Lower lobe of right lung (tissue), 2 donors: ENCODE data around the gene TMEM200A. TPM values are rescaled to one million over a fixed set of nuclear protein-coding genes. Genes with fewer than 3 reads are reported as not detected.
"Not testable (repeated sequence)": the region's sequence is repeated elsewhere in the genome, so short reads cannot be mapped to it uniquely, and the experiment has no call there.

Experiments
- ATAC-seq, 2 donors: fragments of 200-7000 bp; cut with Tn5 transposase; one replicate each; pipeline ENCODE4 v1.9.1; 2020 to 2022; ENCODE audit warnings: mild to moderate bottlenecking in 2 of 2, moderate library complexity in 2 of 2
- DNase-seq: peaks from one replicate; pipeline ENCODE4 v3.0.0-alpha.2; 2020
- H3K27ac ChIP-seq: fragments of 200-600 bp; one replicate; pipeline ENCODE4 v1.8.0; 2022
- H3K27me3 ChIP-seq: fragments of 200-600 bp; one replicate; pipeline ENCODE4 v1.8.0; 2022; ENCODE audit warnings: low read depth
- H3K36me3 ChIP-seq: fragments of 200-600 bp; one replicate; pipeline ENCODE4 v1.8.0; 2022; ENCODE audit warnings: mild to moderate bottlenecking
- H3K4me1 ChIP-seq: fragments of 200-600 bp; one replicate; pipeline ENCODE4 v1.8.0; 2022
- H3K4me3 ChIP-seq: fragments of 200-600 bp; one replicate; pipeline ENCODE4 v1.8.0; 2022; ENCODE audit warnings: mild to moderate bottlenecking
- H3K9me3 ChIP-seq: fragments of 200-600 bp; one replicate; pipeline ENCODE4 v1.8.0; 2022
- intact Hi-C: fragments of 100-400 bp; cut with DNase I; formaldehyde crosslinking; loops from one replicate; pipeline ENCODE4 v1.11.0; 2022
- total RNA-seq: library from RNA; stranded (reverse); fragmentation: NEBNext Ultra II Directional; extraction: Animal tissue kit (Norgen Biotek cat#: 25700); gene quantifications from one replicate; pipeline ENCODE4 v1.2.1, GENCODE V29; 2021
- TF ChIP-seq, protein P1 (sequence below): fragments of 200-600 bp; IDR thresholded peaks from one replicate; pipeline ENCODE4 v1.8.0; 2022; ENCODE audit warnings: antibody characterized with exemption, mild to moderate bottlenecking
- donor health status: DM: no; HTN: yes; CAD: no; lungs with severe emphysema.

TMEM200A gene
- total RNA-seq, 1 donor from 2014 or later: 4.3 TPM

- ATAC-seq: no peak
- Histone ChIP-seq H3K36me3 (no peaks in the 10 kb centered on the region), H3K27me3 (no peaks in the 10 kb centered on the region), H3K4me3 (no peak overlapping the region), H3K27ac (no peak overlapping the region), H3K4me1 (no peaks in the 10 kb centered on the region), H3K9me3 (no peaks in the 10 kb centered on the region)
- TF ChIP-seq, protein P1, sequence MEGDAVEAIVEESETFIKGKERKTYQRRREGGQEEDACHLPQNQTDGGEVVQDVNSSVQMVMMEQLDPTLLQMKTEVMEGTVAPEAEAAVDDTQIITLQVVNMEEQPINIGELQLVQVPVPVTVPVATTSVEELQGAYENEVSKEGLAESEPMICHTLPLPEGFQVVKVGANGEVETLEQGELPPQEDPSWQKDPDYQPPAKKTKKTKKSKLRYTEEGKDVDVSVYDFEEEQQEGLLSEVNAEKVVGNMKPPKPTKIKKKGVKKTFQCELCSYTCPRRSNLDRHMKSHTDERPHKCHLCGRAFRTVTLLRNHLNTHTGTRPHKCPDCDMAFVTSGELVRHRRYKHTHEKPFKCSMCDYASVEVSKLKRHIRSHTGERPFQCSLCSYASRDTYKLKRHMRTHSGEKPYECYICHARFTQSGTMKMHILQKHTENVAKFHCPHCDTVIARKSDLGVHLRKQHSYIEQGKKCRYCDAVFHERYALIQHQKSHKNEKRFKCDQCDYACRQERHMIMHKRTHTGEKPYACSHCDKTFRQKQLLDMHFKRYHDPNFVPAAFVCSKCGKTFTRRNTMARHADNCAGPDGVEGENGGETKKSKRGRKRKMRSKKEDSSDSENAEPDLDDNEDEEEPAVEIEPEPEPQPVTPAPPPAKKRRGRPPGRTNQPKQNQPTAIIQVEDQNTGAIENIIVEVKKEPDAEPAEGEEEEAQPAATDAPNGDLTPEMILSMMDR: no peak
- intact Hi-C loops: no loop called here
- no peak for DNase-seq
These were observed 28.3 kb upstream of the TMEM200A start for GRCh38 chr6:130337534-130337933.

GRCh38 chr6:130346324-130346723 is 19.5 kb upstream of the TMEM200A start:
- not testable (repeated sequence) for DNase-seq

GRCh38 chr6:130354322-130354721 is 11.5 kb upstream of the TMEM200A start:
- H3K36me3 ChIP-seq: no peaks in the 10 kb centered on the region
- H3K4me3 ChIP-seq: no peak overlapping the region
- DNase-seq: no peak
- TF ChIP-seq, protein P1: no peak
- H3K4me1 ChIP-seq: no peaks in the 10 kb centered on the region
- no peak for ATAC-seq
- intact Hi-C loops: no loop called here
- H3K27me3 ChIP-seq: no peaks in the 10 kb centered on the region
- no peak overlapping the region for H3K27ac ChIP-seq
- no peaks in the 10 kb centered on the region for H3K9me3 ChIP-seq

More at GRCh38 chr6:130346324-130346723, 19.5 kb upstream of the TMEM200A start:
- H3K4me3 ChIP-seq, H3K36me3 ChIP-seq, ATAC-seq, intact Hi-C loops, H3K4me1 ChIP-seq, H3K27ac ChIP-seq, H3K9me3 ChIP-seq, H3K27me3 ChIP-seq: not testable (repeated sequence)

- no peak for DNase-seq
- intact Hi-C loops: no loop called here
- no peaks in the 10 kb centered on the region for H3K9me3 ChIP-seq
- TF ChIP-seq, protein P1: no peak
- H3K27me3 ChIP-seq: no peaks in the 10 kb centered on the region
- no peak for ATAC-seq
- H3K27ac ChIP-seq: no peak overlapping the region
- H3K36me3 ChIP-seq: no peaks in the 10 kb centered on the region
- H3K4me3 ChIP-seq: no peak overlapping the region
- H3K4me1 ChIP-seq: no peaks in the 10 kb centered on the region
These were observed 10.2 kb upstream of the TMEM200A start for GRCh38 chr6:130355572-130355971.

DNA sequence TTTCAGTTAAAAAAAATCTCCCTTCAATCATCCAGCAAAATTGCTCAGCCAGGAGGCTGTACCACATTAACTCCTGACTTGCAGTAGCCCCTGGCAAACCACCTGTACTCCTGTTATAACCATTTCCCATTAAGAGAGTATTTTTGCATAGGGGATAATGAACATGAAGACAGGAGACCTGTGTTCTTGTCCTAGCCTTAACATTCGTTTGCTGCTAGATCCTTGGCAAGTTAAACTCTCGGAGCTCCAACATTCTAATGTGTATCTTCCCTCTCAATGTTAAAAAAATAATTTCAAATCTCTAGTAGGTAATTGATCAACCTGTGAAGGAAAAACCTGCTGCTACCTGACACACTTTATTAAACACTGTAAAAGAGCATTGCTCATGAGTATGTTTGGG is 8.4 kb upstream of the TMEM200A start:
- TF ChIP-seq, protein P1: no peak
- Histone ChIP-seq H3K9me3 (no peaks in the 10 kb centered on the region), H3K4me1 (no peaks in the 10 kb centered on the region), H3K4me3 (no peak overlapping the region), H3K27me3 (no peaks in the 10 kb centered on the region), H3K27ac (no peak overlapping the region), H3K36me3 (no peaks in the 10 kb centered on the region)
- intact Hi-C loops: no loop called here
- ATAC-seq: no peak
- no peak for DNase-seq

DNA sequence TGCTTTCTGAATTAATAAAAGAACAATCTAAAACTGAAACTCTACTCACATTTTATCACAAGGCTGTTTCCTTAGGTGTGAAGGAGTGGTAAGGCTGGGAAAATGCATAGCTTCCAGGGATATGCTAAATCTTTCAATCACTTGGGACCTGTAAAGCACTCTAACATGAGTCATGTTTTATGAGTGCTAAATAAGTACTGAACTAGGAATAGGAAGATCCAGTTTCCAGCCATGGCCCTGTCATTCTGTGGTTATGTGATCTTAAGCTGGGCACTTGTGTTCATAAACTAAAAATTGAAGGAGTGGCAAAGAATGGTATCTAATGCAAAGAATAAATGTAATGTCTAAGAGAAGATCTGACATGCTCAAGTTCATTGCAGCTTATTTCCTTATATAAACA is 6.1 kb upstream of the TMEM200A start:
- H3K27me3 ChIP-seq: no peaks in the 10 kb centered on the region
- intact Hi-C loops: no loop called here
- no peak for ATAC-seq
- no peak for DNase-seq
- no peaks in the 10 kb centered on the region for H3K36me3 ChIP-seq
- no peak overlapping the region for H3K4me3 ChIP-seq
- no peaks in the 10 kb centered on the region for H3K9me3 ChIP-seq
- TF ChIP-seq, protein P1: no peak
- no peak overlapping the region for H3K27ac ChIP-seq
- H3K4me1 ChIP-seq: no peaks in the 10 kb centered on the region
